Hepatocyte (in vitro differentiated cells): ENCODE data around the gene MPI. TPM values are rescaled to one million over a fixed set of nuclear protein-coding genes. Genes with fewer than 3 reads are reported as not detected.

ENCODE experiments used
- DNase-seq: peaks from one replicate; pipeline ENCODE4 v3.0.0-alpha.2; 2016; ENCODE audit warnings: low spot score
- H2AFZ ChIP-seq: fragments of 200-600 bp; sonication (generic); 2 replicates; pipeline ENCODE4 v1.6.0; 2016; ENCODE audit warnings: antibody characterized with exemption, mild to moderate bottlenecking
- H3K27ac ChIP-seq: fragments of 200-600 bp; sonication (generic); 2 replicates; pipeline ENCODE4 v1.5.1; 2016; ENCODE audit warnings: mild to moderate bottlenecking
- H3K27me3 ChIP-seq: fragments of 200-600 bp; sonication (generic); 2 replicates; pipeline ENCODE4 v1.6.1; 2016
- H3K36me3 ChIP-seq: fragments of 200-600 bp; sonication (generic); replicated peaks from 2 replicates; pipeline ENCODE4 v1.5.1; 2016; ENCODE audit warnings: low read depth; ENCODE audit not compliant: insufficient read depth
- H3K4me1 ChIP-seq: fragments of 200-600 bp; sonication (generic); 2 replicates; pipeline ENCODE4 v1.5.1; 2016; ENCODE audit warnings: mild to moderate bottlenecking, moderate library complexity; ENCODE audit not compliant: insufficient read depth
- H3K4me2 ChIP-seq: fragments of 200-600 bp; sonication (generic); 2 replicates; pipeline ENCODE4 v1.6.0; 2016
- H3K4me3 ChIP-seq: fragments of 200-600 bp; sonication (generic); 2 replicates; pipeline ENCODE4 v1.5.1; 2016; ENCODE audit warnings: mild to moderate bottlenecking
- H3K79me2 ChIP-seq: fragments of 200-600 bp; sonication (generic); 2 replicates; pipeline ENCODE4 v1.6.0; 2017; ENCODE audit warnings: mild to moderate bottlenecking
- H3K9me2 ChIP-seq: fragments of 200-600 bp; sonication (generic); replicated peaks from 2 replicates; pipeline ENCODE4 v1.6.0; 2017; ENCODE audit warnings: mild to moderate bottlenecking; ENCODE audit not compliant: insufficient read depth
- H3K9me3 ChIP-seq: fragments of 200-600 bp; sonication (generic); 2 replicates; pipeline ENCODE4 v1.5.1; 2016; ENCODE audit warnings: low read depth, mild to moderate bottlenecking
- H4K20me1 ChIP-seq: fragments of 200-600 bp; sonication (generic); 2 replicates; pipeline ENCODE4 v1.6.0; 2016; ENCODE audit warnings: mild to moderate bottlenecking; ENCODE audit not compliant: insufficient read depth, poor library complexity, severe bottlenecking
- EZH2 ChIP-seq: fragments of 200-600 bp; sonication (generic); IDR thresholded peaks from 2 replicates; pipeline ENCODE4 v1.6.1; 2016; ENCODE audit warnings: antibody characterized with exemption, mild to moderate bottlenecking, borderline replicate concordance
- EZH2phosphoT487 ChIP-seq: fragments of 200-600 bp; sonication (generic); IDR thresholded peaks from one replicate; pipeline ENCODE4 v1.6.1; 2018; ENCODE audit warnings: antibody characterized with exemption, mild to moderate bottlenecking, low read depth, moderate library complexity; ENCODE audit not compliant: unreplicated experiment, severe bottlenecking
- WGBS: methylation state at CpG from one replicate; pipeline ENCODE4 v1.1.6; 2016; ENCODE audit warnings: low lambda C conversion rate; ENCODE audit errors: missing lambda C conversion rate; 5-methylcytosine and 5-hydroxymethylcytosine counted together
- polyA plus RNA-seq: library from polyadenylated mRNA; unstranded; fragments of >200 nt; fragmentation: Nextera tagmentation; extraction: Ambion mirVana; gene quantifications from 2 replicates; pipeline ENCODE4 v1.2.1, GENCODE V29; 2016
- total RNA-seq: library from RNA; depleted of rRNA; stranded (reverse); fragments of >200 nt; gene quantifications from 2 replicates; pipeline ENCODE4 v1.2.3, GENCODE V29; 2014
- TF ChIP-seq, protein P1 (sequence below): fragments of 200-600 bp; sonication (generic); IDR thresholded peaks from 2 replicates; pipeline ENCODE4 v1.5.1; 2016; ENCODE audit warnings: antibody characterized with exemption, mild to moderate bottlenecking; ENCODE audit not compliant: poor library complexity

MPI gene
- total and polyA plus RNA-seq, 2 experiments from 2014 or later: 32.8 to 41.1 TPM

DNA sequence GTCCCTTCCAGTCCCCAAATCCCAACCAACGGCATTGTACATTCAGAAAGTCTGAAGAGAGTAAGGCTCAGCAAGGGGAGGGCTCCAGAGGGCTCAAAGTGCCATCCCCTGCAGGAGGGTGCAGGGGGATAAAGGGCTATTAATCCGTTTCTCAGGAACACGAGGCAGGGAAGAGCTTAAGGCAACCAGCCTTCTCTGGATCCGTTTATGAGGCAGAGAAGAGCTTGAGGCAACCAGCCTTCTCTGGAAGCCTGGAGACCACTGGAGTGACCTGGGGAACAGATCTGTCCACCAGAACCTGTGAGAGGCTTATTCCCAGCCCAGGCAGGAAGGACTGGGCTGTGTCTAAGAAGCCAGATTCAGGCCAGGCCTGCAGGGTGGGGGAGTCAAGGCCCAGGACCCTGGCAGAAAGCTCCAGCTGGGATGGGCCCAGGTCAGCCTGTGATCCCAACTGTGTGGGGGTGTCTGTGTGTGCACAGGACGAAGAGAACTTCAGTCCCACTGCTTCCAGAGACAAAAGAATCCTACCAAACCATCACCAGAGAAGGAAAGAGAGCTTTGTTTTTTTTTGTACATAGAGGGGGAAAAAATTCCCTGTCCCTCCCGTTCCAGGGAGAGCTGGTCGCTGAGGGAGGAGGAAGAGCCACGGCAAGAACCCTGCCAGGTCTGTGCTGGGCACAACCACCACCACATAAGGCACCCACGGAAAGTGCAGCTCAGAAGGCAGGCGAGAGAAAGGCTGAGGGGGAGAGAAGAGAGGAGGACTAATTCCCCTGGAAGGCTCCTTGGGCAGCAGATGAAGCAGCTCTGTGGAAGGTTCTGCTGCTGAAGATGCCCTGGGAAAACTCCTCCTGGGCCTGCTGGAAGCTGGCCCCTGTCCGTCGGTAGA is 45.3 kb upstream of the MPI start:
- peaks cover 19% of the 10 kb centered on the region for H3K4me1 ChIP-seq
- peaks cover 6% of the 10 kb centered on the region for H4K20me1 ChIP-seq
- TF ChIP-seq, protein P1, sequence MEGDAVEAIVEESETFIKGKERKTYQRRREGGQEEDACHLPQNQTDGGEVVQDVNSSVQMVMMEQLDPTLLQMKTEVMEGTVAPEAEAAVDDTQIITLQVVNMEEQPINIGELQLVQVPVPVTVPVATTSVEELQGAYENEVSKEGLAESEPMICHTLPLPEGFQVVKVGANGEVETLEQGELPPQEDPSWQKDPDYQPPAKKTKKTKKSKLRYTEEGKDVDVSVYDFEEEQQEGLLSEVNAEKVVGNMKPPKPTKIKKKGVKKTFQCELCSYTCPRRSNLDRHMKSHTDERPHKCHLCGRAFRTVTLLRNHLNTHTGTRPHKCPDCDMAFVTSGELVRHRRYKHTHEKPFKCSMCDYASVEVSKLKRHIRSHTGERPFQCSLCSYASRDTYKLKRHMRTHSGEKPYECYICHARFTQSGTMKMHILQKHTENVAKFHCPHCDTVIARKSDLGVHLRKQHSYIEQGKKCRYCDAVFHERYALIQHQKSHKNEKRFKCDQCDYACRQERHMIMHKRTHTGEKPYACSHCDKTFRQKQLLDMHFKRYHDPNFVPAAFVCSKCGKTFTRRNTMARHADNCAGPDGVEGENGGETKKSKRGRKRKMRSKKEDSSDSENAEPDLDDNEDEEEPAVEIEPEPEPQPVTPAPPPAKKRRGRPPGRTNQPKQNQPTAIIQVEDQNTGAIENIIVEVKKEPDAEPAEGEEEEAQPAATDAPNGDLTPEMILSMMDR: no peak
- TF ChIP-seq EZH2phosphoT487 (no peak), EZH2 (no peak)
- DNase-seq: no peak
- no peak overlapping the region for H3K4me2 ChIP-seq
- H3K9me3 ChIP-seq: no peaks in the 10 kb centered on the region
- WGBS: 86% methylated on average over 12 of the region's 12 CpGs
- peak overlapping the region; percentile 93 for H3K27ac ChIP-seq
- no peak overlapping the region for H3K4me3 ChIP-seq
- no peaks in the 10 kb centered on the region for H3K9me2 ChIP-seq
- H2AFZ ChIP-seq: no peak overlapping the region
- H3K27me3 ChIP-seq: no peaks in the 10 kb centered on the region
- no peaks in the 10 kb centered on the region for H3K36me3 ChIP-seq
- no peaks in the 10 kb centered on the region for H3K79me2 ChIP-seq

DNA sequence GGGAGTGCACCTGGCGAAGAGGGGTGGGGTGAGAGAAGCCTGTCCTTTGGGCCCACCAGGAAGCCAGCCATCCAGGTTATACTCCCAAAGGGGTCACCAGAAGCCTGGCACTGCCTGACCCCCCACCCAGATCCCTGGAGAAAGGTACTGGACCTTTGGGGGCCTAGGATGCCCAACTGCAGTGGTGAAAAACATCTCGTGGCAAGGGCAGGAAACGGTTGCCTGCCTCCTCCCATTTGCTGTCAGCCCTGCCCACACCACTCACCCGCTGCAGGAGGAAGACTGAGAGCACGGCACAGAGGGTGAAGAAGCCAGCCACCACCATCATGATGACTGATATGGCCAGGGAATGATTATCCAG is 44.7 kb upstream of the MPI start:
- Histone ChIP-seq H3K27ac (no peak overlapping the region), H3K36me3 (no peaks in the 10 kb centered on the region), H3K4me3 (no peak overlapping the region), H2AFZ (no peak overlapping the region), H4K20me1 (peaks cover 6% of the 10 kb centered on the region), H3K4me1 (peaks cover 19% of the 10 kb centered on the region), H3K79me2 (no peaks in the 10 kb centered on the region), H3K27me3 (no peaks in the 10 kb centered on the region), H3K9me3 (no peaks in the 10 kb centered on the region), H3K4me2 (no peak overlapping the region), H3K9me2 (no peaks in the 10 kb centered on the region)
- 93% methylated on average over 5 of the region's 5 CpGs for WGBS
- TF ChIP-seq EZH2phosphoT487 (no peak), EZH2 (no peak)
- TF ChIP-seq, protein P1: no peak
- DNase-seq: no peak

- Histone ChIP-seq H3K4me2 (no peak overlapping the region), H2AFZ (no peak overlapping the region), H4K20me1 (peaks cover 6% of the 10 kb centered on the region), H3K79me2 (no peaks in the 10 kb centered on the region), H3K36me3 (no peaks in the 10 kb centered on the region), H3K4me3 (no peak overlapping the region), H3K9me3 (no peaks in the 10 kb centered on the region), H3K27ac (no peak overlapping the region), H3K4me1 (peaks cover 19% of the 10 kb centered on the region), H3K9me2 (no peaks in the 10 kb centered on the region), H3K27me3 (no peaks in the 10 kb centered on the region)
- DNase-seq: no peak
- 92% methylated on average over 4 of the region's 4 CpGs for WGBS
- TF ChIP-seq, protein P1: no peak
- TF ChIP-seq EZH2phosphoT487 (no peak), EZH2 (no peak)
Observed at GRCh38 chr15:74845581-74845980, 44.3 kb upstream of the MPI start.
